ENCODE measurements around the gene RNF112.

The RNF112 gene

GRCh38 chr17:19418251-19418992 lies 7.4 kb downstream of the RNF112 start:
- Histone ChIP-seq H3K27me3 (no peaks in the 10 kb centered on the region), H3K9me3 (no peaks in the 10 kb centered on the region), H3K4me3 (ENCODE audit: low read depth, low read length) (no peak overlapping the region), H3K36me3 (no peaks in the 10 kb centered on the region), H3K4me1 (no peaks in the 10 kb centered on the region)
- no peak for DNase-seq
- TF ChIP-seq, protein P1, sequence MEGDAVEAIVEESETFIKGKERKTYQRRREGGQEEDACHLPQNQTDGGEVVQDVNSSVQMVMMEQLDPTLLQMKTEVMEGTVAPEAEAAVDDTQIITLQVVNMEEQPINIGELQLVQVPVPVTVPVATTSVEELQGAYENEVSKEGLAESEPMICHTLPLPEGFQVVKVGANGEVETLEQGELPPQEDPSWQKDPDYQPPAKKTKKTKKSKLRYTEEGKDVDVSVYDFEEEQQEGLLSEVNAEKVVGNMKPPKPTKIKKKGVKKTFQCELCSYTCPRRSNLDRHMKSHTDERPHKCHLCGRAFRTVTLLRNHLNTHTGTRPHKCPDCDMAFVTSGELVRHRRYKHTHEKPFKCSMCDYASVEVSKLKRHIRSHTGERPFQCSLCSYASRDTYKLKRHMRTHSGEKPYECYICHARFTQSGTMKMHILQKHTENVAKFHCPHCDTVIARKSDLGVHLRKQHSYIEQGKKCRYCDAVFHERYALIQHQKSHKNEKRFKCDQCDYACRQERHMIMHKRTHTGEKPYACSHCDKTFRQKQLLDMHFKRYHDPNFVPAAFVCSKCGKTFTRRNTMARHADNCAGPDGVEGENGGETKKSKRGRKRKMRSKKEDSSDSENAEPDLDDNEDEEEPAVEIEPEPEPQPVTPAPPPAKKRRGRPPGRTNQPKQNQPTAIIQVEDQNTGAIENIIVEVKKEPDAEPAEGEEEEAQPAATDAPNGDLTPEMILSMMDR (IDR thresholded peaks at IDR 0.05; ENCODE audit: low read depth, low read length), result no peak

DNA sequence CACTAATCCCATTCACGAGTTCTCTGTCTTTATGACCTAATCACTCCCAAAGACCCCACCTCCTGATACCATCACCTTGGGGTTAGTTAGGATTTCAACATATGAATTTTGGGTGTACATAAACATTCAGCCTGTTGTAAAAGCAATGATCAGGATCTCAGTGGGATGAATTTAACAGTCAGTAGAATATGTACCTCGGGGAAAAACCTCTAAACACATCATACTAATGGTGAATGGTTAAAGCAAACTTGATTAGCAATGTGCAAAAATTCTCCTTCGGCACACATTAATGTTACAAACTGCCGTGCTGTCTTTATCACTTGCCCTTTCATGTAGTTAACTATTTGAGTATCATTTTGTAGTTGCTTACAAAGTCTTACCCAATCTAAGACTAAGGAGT lies 10.2 kb downstream of the RNF112 start:
- TF ChIP-seq, protein P1 (IDR thresholded peaks at IDR 0.05; ENCODE audit: low read depth, low read length), result no peak
- DNase-seq, result no peak
- H3K36me3 ChIP-seq, result no peaks in the 10 kb centered on the region

GRCh38 chr17:19421926-19422325 lies 10.9 kb downstream of the RNF112 start:
- TF ChIP-seq, protein P1 (IDR thresholded peaks at IDR 0.05; ENCODE audit: low read depth, low read length), result no peak
- Histone ChIP-seq H3K4me3 (ENCODE audit: low read depth, low read length) (no peak overlapping the region), H3K27me3 (no peaks in the 10 kb centered on the region), H3K9me3 (no peaks in the 10 kb centered on the region), H3K4me1 (no peaks in the 10 kb centered on the region), H3K36me3 (no peaks in the 10 kb centered on the region)
- DNase-seq, result no peak

More for the DNA sequence above, 10.2 kb downstream of the RNF112 start:
- Histone ChIP-seq H3K27me3 (no peaks in the 10 kb centered on the region), H3K4me3 (ENCODE audit: low read depth, low read length) (no peak overlapping the region), H3K4me1 (no peaks in the 10 kb centered on the region), H3K9me3 (no peaks in the 10 kb centered on the region)

GRCh38 chr17:19424934-19425868 lies 14.2 kb downstream of the RNF112 start:
- Histone ChIP-seq H3K4me1 (no peaks in the 10 kb centered on the region), H3K27me3 (no peaks in the 10 kb centered on the region), H3K9me3 (no peaks in the 10 kb centered on the region), H3K36me3 (no peaks in the 10 kb centered on the region), H3K4me3 (ENCODE audit: low read depth, low read length) (no peak overlapping the region)
- TF ChIP-seq, protein P1 (IDR thresholded peaks at IDR 0.05; ENCODE audit: low read depth, low read length), result no peak
- no peak for DNase-seq

- no peaks in the 10 kb centered on the region for H3K27me3 ChIP-seq
- TF ChIP-seq, protein P1 (IDR thresholded peaks at IDR 0.05; ENCODE audit: low read depth, low read length), result no peak
- H3K4me3 ChIP-seq (ENCODE audit: low read depth, low read length), result no peak overlapping the region
- no peaks in the 10 kb centered on the region for H3K9me3 ChIP-seq
- H3K4me1 ChIP-seq, result no peaks in the 10 kb centered on the region
- H3K36me3 ChIP-seq, result no peaks in the 10 kb centered on the region
- no peak for DNase-seq
These were observed 15.6 kb downstream of the RNF112 start for GRCh38 chr17:19426631-19427030.

Measured in BE2C (cell line).